ENCODE measurements around the gene ASF1B.
A peak's percentile ranks its signal among the peaks of the same experiment; 100 is the strongest.

Gene ASF1B

DNA sequence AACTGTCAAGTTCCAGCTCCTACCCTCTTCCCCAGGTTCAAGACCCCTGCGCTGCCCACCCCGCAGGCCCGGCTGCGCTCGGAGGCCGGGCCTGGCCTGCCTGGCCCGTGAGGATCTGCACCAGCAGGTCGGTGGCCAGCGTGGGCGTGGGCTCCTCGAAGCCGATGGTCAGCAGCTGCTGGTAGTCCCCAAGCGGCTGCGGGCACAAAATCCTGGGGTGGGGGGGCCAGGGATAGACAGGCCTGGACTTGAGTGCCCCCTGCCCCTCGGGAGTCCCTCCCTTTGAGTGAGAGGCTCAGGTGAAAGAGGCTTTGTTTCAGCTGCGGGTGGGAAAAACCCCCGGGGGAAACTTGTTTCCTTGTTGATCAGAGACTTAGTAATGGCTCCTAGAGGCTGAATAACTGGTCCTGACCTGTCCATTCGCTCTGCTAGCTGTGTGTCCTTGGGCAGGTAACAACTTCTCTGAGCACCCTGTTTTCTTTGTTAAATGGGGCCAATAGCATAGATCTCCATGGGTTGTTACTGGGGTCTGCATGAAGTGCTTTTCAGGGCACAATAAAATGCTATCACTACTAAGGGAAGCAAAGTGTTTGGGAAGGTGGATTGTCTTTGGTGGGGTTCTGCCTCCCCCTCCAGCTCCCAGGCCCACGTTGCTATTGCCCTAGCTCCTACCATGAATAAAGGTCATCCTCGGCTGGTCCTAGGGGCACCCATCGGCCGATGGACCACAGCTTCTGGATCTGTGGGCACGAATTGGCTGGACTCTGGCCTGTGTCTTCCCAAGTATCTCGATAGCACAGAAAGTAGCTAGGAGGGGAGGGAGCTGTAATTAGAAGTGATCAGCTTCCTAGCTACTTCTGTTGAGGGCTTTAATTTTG lies 54.4 kb downstream of the ASF1B start:
- peaks cover 10% of the 10 kb centered on the region for H3K4me1 ChIP-seq (ENCODE audit: control insufficient read depth, insufficient read depth, low read length)
- H3K36me3 ChIP-seq (ENCODE audit: control insufficient read depth, insufficient read depth, low read length) = no peaks in the 10 kb centered on the region

DNA sequence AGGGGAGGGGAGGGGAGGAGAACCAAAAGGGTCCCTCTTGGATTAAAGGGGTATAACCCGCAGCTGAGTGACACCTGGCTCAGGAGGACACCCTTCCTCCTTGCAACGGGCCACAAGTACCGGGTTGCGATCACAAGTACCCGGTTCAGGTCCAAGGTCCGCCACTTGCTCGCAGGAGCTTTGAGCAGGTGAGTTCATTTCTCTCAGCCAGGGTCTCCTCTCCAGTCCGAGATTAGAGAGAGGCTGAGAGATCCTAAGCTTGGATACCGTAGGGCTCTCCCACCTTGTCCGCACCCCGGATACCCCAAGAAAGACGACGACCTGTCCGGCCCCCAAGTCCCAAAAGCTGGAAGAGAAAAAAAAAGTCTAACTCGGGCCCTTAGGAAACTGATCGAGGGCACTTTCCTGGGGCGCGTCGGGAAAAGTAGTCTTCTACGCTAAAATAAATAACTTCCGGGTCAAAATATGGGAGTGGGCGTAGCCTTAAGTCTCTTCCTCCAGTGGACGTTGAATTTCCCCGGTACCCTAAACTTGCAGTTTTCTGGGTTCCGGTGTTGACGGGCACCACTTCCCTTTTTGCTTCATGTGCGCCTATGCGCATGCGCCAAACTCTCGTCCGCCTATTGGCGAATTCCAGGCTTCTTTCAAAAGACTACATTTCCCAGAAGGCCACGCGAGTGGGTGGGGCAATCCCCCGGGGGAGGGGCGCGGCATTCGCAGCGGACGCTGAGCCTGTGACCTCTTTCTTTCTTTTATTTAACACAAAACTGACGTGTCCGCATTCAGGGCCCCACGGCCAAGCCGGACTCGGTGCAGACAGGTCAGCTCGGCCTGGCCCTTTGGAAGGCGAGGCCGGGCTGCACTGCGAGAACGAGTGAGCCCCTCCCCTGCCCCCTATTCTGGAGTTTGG lies 55.2 kb downstream of the ASF1B start:
- Histone ChIP-seq H3K9ac (ENCODE audit: low read length) (peak overlapping the region; percentile 95), H3K27ac (ENCODE audit: low read depth, low read length) (peak overlapping the region; percentile 90), H3K4me1 (ENCODE audit: control insufficient read depth, insufficient read depth, low read length) (peaks cover 10% of the 10 kb centered on the region), H3K27me3 (ENCODE audit: control insufficient read depth, insufficient read depth, low read length) (no peaks in the 10 kb centered on the region), H3K4me3 (ENCODE audit: low read length) (peak overlapping the region; percentile 99), H3K36me3 (ENCODE audit: control insufficient read depth, insufficient read depth, low read length) (no peaks in the 10 kb centered on the region)

More for the DNA sequence above, 54.4 kb downstream of the ASF1B start:
- peak overlapping the region; percentile 90 for H3K27ac ChIP-seq (ENCODE audit: low read depth, low read length)
- peak overlapping the region; percentile 99 for H3K4me3 ChIP-seq (ENCODE audit: low read length)
- no peaks in the 10 kb centered on the region for H3K27me3 ChIP-seq (ENCODE audit: control insufficient read depth, insufficient read depth, low read length)
- peak overlapping the region; percentile 95 for H3K9ac ChIP-seq (ENCODE audit: low read length)

DNA sequence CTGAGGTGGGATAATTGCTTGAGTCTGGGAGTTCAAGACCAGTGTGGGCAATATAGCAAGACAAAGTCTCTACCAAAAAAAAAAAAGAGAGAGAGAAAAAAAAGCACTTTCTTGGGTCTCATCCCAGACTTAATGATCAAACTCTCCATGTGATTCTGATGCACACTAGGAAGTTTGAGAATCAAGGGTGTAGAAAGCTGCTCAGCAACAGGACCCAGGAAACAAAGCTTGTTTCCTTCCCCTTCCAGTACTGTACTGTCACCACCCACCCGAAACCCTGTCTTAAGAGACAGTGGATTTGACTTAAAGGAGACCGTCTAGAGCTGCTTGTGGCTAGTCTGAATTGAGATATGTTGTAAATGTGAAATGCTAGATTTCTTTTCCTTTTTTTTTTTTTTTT lies 58.0 kb downstream of the ASF1B start:
- Histone ChIP-seq H3K27ac (ENCODE audit: low read depth, low read length) (no peak overlapping the region), H3K4me1 (ENCODE audit: control insufficient read depth, insufficient read depth, low read length) (peaks cover 17% of the 10 kb centered on the region), H3K36me3 (ENCODE audit: control insufficient read depth, insufficient read depth, low read length) (no peaks in the 10 kb centered on the region), H3K9ac (ENCODE audit: low read length) (no peak overlapping the region), H3K4me3 (ENCODE audit: low read length) (no peak overlapping the region), H3K27me3 (ENCODE audit: control insufficient read depth, insufficient read depth, low read length) (no peaks in the 10 kb centered on the region)

DNA sequence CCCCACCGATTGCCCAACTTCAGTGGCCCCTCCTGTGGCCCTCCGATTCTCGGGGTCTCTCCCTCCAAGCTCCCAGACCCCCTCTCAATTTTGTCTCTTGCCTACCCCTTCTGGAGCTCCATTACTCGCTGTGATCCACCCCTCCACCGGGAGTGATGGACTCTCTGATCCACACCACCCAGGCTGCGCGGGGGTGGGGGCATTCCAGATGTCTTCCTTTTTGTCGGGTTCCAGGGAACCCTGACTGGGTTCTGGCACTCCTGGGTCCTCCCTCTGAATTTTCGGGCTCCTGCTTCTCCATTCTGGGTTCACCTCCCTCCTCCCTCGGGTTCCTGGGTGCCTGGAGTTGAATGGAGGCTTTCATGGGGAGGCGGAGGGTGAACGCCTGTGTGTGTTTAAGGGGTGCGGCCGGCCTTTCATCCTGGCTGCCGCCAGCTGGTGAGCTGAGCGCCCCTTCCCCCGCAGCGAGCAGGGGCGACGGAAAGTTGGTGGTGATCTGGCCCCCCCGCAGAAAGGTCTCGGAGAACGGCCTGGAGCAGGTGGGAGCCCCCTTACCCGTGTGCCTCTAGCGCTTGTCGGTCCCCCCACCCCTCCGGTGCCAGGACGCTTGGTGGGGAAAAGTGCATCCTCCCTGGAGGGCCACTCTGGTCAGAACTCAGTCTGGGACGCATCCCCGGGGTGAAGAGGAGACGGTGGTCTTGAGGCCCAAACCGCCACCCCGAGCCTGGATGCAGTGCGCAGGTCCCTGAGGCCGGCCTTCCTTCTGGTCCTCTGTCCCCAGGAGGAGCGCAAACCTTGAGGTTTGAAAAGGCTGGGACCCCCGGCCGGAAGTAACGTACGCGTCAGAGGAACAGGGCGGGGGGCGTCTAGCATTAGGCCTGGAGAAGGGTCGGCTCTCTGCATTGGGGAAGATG lies 62.2 kb downstream of the ASF1B start:
- H3K9ac ChIP-seq (ENCODE audit: low read length) = peak overlapping the region; percentile 76
- peak overlapping the region; percentile 78 for H3K27ac ChIP-seq (ENCODE audit: low read depth, low read length)
- H3K4me1 ChIP-seq (ENCODE audit: control insufficient read depth, insufficient read depth, low read length) = peaks cover 8% of the 10 kb centered on the region

DNA sequence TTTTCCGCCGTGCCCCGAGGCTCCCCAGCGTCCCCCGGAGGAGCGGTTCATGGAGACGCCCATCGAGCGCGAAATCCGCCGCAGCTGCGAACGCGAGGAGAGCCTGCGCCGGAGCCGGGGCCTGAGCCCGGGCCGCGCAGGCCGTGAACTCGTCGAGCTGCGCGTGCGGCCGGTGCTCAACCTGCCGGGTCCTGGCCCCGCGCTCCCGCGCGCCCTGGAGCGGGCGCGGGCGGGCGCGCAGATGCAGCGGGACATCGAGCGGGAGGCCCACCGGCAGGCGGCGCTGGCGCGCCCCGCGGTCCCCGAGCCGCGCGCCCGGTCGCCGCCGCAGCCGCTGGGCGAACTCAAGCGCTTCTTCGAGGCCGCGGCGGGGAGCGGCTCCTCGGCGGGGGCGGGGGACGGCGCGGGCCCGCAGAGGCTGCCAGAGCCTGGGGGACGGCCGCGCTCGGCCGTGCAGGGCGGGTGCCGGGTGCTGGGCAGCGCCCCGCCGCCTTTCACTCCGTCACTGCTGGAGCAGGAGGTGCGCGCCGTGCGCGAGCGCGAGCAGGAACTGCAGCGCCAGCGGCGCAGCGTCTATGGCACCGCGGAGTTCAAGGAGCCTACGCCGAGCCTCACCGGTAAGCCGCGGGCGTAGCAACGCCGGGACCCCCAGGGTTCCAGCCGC lies 63.0 kb downstream of the ASF1B start:
- no peaks in the 10 kb centered on the region for H3K36me3 ChIP-seq (ENCODE audit: control insufficient read depth, insufficient read depth, low read length)
- H3K27me3 ChIP-seq (ENCODE audit: control insufficient read depth, insufficient read depth, low read length) = no peaks in the 10 kb centered on the region
- H3K4me1 ChIP-seq (ENCODE audit: control insufficient read depth, insufficient read depth, low read length) = peaks cover 8% of the 10 kb centered on the region
- peak overlapping the region; percentile 95 for H3K4me3 ChIP-seq (ENCODE audit: low read length)
- peak overlapping the region; percentile 76 for H3K9ac ChIP-seq (ENCODE audit: low read length)
- H3K27ac ChIP-seq (ENCODE audit: low read depth, low read length) = peak overlapping the region; percentile 78

More for the DNA sequence above, 62.2 kb downstream of the ASF1B start:
- H3K27me3 ChIP-seq (ENCODE audit: control insufficient read depth, insufficient read depth, low read length) = no peaks in the 10 kb centered on the region
- peak overlapping the region; percentile 95 for H3K4me3 ChIP-seq (ENCODE audit: low read length)
- H3K36me3 ChIP-seq (ENCODE audit: control insufficient read depth, insufficient read depth, low read length) = no peaks in the 10 kb centered on the region

DNA sequence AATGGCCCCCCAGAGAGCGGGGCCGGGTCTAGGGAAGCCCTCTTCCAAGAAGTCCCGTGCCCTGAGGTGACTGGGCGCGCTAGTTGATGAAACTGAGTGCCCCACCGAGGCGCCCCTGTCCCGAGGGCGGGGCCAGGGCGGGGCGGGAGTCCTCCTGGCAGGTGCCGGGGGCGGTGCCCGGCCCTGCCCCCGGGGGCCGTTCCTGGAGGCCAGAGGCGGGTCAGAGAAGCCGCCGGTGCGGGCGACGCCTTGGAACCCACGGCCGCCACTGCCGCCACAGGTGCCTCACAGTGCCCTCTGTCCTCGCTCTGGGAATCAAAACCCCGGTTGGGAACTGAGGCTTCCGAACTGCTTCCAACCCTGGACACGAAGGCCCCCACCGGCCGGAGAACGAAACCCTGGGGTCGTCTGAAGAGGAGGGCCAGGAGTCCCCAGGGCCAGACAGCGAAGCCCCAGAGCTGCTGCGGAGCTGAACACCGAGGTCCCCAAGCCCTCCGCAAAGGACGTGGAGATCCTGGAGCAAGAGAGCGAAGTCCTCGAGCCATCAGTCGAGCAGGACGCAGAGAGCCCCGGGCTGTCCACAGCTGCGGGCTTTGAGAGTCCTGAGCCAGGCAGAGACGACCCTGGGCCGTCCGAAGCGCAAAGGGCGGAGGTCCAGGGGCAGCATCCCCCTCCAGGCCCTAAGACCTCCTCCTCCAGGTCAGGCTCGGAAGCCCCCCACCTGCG lies 63.7 kb downstream of the ASF1B start, which contains the start of gene MISP3:
Gene MISP3, plus strand, starts transcription at position 252 of the 726 bp plus-strand sequence. CDS start 524 bp downstream, outside the sequence.
- H3K36me3 ChIP-seq (ENCODE audit: control insufficient read depth, insufficient read depth, low read length) = no peaks in the 10 kb centered on the region
- H3K4me3 ChIP-seq (ENCODE audit: low read length) = peak within 1 kb of the TSS; percentile 95
- no peaks in the 10 kb centered on the region for H3K27me3 ChIP-seq (ENCODE audit: control insufficient read depth, insufficient read depth, low read length)
- peaks cover 8% of the 10 kb centered on the region for H3K4me1 ChIP-seq (ENCODE audit: control insufficient read depth, insufficient read depth, low read length)
- peak within 1 kb of the TSS; percentile 81 for H3K9ac ChIP-seq (ENCODE audit: low read length)
- H3K27ac ChIP-seq (ENCODE audit: low read depth, low read length) = peak within 1 kb of the TSS; percentile 78

DNA sequence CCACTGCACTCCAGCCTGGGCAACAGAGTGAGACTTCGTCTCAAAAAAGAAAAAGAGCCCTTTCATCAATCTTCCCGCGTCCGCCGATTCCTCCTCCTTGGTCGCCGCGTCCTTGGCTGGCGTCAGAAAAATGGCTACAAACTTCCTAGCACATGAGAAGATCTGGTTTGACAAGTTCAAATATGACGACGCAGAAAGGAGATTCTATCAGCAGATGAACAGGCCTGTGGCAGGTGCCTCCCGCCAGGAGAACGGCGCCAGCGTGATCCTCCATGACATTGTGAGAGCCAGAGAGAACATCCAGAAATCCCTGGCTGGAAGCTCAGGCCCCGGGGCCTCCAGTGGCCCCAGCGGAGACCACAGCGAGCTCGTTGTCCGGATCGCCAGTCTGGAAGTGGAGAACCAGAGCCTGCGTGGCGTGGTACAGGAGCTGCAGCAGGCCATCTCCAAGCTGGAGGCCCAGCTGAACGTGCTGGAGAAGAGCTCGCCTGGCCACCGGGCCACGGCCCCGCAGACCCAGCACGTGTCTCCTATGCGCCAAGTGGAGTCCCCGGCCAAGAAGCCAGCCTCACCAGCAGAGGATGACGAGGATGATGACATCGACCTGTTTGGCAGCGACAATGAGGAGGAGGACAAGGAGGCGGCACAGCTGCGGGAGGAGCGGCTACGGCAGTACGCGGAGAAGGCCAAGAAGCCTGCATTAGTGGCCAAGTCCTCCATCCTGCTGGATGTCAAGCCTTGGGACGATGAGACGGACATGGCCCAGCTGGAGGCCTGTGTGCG lies 65.9 kb downstream of the ASF1B start:
- Histone ChIP-seq H3K27ac (ENCODE audit: low read depth, low read length) (no peak overlapping the region), H3K4me3 (ENCODE audit: low read length) (no peak overlapping the region), H3K36me3 (ENCODE audit: control insufficient read depth, insufficient read depth, low read length) (no peaks in the 10 kb centered on the region), H3K27me3 (ENCODE audit: control insufficient read depth, insufficient read depth, low read length) (no peaks in the 10 kb centered on the region), H3K4me1 (ENCODE audit: control insufficient read depth, insufficient read depth, low read length) (peaks cover 8% of the 10 kb centered on the region), H3K9ac (ENCODE audit: low read length) (no peak overlapping the region)
